Smooth muscle cell of the brain vasculature (primary cell): ENCODE data around the gene STK39.

ENCODE experiments used
- DNase-seq: peaks from one replicate; pipeline ENCODE4 v3.0.0-alpha.2; 2012; ENCODE audit warnings: low read depth, low spot score

Gene STK39

DNA sequence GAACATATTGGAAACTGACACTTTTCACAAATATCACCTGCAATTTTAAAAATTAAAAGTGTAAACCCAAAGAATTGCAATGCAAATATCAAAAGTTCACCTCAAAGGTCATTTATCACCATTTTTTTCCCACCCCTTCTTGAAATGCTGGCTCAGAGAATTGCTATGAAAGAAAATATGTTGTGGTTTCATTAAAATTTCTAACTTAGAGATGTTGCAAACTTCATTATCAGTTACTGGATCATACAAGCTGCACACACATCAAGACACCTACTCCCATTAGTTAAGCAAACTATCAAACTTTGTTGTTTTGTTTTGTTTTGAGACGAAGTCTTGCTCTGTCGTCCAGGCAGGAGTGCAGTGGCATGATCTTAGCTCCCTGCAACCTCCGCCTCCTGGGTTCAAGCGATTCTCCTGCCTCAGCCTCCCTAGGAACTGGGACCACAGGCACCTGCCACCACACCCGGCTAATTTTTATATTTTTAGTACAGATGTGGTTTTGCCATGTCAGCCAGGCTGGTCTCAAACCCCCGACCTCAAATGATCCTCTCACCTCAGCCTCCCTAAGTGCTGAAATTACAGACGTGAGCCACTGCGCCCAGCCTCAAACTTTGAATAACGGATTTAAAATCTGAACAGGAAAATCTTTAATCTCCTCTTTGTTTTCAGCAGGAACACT is 37.0 kb downstream of the STK39 start:
- DNase-seq, result no peak

DNA sequence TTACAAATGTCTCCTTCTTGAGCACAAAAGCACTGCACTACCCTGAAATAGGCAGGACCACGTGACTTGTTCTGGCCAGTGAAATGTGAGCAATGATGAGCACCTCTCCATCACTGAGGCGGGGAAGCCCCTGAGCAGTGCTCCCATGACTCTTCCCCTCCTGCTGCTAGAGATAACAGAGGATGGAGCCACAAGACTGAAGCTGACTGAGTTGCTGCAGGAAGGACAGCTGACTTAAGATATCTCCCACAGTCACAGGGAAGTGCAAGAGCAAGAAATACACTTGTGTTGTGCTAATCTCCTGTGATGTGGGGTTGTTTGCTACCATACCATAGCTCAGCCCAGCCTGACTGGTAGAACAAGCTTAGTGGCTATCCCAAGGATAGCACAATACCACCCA is 38.7 kb downstream of the STK39 start:
- DNase-seq, result no peak

DNA sequence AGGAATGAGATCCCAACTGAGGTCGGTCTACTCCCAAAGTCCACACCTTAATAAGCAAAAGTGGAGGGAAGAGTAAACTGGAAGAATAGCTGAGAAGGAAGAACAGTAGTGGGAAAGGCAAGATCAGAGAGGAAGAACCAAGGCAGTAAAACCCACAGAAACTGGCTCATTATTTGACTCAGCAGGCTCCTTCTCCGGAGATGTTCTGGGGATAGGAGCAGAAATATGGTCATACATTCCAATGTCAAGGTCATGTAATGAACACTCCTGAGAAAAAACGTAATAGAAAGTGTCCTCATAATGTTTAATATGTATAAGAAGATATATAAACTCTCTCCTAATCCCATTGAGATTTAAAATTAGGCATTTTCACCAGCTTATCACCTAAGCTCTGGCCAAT is 39.5 kb downstream of the STK39 start:
- no peak for DNase-seq

DNA sequence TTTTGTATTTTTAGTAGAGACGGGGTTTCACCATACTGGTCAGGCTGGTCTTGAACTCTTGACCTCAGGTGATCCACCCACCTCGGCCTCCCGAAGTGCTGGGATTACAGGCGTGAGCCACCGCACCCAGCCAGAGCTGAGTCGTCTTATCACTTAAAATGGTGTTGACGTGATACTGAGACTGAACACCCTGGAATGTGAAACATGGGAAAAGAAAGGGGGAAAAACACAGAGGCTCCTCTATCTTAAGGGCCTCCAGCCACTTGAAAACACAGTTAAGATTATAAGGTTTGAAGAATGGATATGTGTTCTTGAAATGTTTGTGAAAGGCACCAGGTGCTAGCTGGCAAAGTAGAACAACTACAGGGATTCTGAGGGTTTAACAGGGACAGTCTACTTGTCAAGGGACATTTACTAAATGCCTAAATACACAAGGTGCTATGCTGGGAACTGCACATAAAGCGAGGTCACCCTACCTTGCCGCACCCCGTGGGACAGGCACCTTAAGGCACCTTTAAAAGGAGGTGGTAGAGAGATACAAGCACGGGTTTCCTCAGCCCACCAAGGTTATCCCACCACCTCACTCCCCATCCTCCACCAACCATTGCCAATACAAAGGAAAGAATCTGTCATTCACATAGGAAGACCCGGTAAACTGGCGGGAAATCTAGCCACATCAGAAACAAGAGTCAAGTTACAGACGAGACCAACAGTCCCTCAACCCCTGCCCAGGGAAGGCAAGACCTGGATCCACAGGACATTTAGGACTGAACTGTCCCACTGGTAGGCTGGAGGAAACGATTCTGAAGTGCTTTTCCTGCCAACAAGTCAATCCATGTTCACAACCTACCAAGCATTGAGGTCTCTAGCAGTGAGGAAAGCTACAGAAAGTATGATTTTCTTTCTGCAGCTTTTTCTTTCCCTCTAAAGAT is 43.4 kb downstream of the STK39 start:
- no peak for DNase-seq

DNA sequence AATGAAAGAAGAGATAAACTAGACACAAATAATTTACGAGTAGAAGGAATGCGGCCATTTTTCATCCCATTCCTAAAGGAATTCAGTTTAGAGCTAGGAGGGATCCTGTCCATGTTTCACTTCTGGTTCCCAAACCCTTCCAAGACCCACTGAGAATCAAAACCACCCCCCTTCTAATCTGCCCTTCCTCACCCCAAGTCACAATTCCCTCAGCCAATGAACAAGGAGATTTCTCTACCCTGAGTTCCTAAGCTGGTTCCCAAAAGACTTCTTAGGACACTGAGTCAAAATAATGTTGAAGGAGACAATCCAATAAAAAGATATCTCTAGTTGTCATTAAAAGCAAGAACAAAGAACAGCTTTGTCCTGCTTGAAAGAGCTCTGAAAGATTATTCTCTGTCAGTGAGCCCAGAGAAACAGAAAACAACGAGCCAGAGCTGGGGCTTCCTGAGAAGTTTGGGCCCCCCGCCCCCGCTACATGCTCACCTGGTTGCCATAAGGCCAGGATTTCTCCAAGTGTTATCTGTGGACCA is 45.7 kb downstream of the STK39 start:
- DNase-seq, result no peak

DNA sequence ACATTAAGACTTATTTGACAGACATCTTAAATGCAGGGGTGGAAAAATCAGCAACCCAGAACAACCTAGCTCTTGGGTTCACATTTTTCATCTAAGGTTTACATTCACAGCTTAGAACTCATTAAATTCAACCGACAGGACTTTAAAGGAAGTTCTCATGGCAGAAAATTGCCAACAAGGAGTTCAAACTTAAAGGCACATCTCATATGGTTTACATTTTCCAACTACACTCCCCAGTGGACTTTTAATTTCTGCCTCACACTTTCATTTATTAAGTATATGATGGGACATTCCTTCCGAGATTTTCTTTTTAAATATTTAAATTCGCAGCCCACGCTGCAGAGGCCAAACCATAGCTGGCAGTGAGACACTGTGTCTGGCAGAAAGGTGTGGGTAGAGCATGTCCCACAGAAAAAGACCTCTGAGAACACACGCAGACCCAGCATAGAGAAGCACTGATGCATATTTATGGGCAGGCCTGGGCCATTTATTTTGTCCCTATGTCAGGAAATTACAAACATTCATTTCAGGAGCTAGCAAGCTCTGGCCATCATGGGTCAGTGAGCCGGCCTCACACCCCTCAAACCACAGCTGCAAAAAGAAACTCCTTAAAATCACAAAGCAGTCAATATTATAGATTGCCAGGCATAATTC is 46.3 kb downstream of the STK39 start:
- no peak for DNase-seq

DNA sequence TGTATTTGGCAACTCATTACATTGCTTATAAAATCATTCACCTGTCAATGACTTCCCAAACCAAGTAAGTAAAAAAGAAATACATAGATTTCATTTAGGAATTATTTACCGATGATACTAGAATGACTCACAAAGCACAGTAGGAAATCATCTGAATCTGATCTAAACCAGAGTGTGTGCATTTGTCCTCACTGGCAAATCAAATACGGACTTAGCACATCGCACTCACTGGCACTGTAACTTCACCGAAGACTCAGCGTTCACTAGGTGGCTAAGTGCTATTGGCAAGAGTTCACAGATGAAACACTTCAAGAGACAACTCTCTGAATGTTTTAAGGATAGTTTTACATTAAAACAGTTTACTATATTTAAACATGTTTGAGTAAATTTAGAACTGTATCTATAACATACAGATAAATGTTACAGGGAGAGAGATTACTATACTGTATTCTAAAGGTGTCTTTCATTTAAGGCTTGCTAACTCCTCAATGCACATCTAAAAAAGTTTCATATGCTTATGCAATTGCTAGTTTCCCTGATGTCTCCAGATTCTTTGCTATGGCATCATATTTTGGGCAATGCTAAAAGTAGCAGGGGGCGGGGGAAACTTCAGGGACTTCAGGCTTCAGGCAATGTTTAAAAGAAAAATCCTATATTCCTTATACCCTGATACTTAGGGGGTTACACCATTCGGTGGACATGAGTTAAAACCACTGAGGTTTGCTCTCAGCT is 48.8 kb downstream of the STK39 start:
- DNase-seq, result no peak

DNA sequence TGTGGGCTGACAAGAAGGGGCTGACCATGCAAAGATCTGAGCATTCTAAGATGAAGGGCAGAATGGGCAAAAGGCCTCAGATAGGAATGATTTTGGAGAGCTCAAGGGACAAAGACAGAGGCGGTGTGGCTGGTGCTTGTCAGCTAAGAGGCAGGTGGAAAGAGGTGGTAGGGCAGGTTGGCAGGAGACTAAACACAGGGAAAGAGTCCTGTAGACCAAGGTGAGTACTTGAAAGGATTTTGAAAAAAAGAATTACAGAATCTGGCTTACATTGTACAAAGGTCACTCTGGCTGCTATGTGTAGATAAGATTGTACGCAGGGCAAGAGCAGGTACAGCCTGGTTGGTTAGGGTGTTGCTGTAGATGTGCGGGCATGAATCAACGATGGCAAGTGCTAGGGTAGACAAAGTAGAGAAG is 50.6 kb downstream of the STK39 start:
- DNase-seq, result no peak

DNA sequence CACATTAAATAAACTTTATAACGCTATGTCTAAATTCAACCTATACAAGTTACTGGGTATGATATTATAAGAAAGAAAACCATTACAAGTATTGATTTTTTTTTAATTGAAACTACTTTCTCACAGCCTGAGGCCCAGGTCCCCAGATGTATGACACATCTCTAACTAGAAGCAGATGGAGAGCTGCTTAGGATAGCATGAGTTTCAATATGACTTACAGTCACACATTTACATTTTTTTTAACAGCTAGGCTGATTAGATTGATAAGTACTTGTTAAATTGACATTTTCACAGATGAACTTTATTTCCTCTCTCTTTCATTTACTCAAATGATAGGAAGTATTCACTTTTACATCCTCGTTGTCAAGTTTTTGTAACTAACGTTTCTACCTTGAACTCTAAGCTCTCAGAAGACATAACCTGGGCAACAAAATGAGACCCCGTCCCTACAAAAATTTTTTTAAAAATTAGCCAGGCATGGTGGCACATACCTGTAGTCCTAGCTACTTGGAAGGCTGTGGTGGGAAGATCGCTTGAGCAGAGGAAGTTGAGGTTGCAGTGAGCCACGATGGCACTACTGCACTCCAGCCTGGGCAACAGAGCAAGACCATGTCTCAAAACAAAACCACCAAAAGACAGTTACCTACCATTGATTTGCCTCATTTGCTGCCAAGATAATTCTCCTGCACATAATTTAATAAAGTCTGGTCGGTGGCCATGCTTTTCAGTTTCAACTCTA is 52.4 kb downstream of the STK39 start:
- DNase-seq, result no peak

DNA sequence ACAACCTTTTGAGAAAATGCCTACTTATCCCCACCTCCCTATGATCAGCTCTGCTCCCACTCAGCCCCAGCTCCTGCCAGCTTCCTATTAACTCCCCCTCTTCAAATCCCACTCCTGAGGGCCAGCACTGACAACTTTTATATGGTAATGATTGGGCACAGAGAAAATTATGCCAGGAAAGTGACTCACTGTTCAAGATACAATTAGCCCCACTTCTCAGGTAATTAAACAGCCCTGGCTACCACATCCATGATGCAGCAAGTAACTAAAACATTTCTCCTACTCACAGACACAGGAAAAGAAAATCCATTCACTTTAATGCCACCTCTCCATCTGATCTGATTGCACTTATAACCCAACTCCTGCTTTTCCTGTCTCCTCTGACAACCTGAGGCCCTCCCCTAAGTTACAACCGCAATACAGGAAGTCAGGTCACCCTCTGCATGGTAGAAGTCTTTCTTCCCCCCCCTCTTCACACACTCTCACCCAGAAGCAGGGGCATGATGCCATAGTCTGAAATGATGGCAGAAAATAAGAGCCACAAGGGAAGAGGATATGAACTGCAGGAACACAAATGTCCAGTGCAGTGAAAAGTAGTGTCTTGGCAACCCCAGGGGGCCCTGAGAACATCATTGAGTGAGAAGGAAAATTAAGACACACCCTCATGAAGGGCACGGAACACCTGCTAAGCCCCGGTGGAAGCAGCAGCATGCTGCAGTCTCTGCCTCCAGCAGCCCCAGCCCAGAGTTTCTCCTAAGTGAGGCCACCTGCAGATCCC is 54.4 kb downstream of the STK39 start:
- no peak for DNase-seq

DNA sequence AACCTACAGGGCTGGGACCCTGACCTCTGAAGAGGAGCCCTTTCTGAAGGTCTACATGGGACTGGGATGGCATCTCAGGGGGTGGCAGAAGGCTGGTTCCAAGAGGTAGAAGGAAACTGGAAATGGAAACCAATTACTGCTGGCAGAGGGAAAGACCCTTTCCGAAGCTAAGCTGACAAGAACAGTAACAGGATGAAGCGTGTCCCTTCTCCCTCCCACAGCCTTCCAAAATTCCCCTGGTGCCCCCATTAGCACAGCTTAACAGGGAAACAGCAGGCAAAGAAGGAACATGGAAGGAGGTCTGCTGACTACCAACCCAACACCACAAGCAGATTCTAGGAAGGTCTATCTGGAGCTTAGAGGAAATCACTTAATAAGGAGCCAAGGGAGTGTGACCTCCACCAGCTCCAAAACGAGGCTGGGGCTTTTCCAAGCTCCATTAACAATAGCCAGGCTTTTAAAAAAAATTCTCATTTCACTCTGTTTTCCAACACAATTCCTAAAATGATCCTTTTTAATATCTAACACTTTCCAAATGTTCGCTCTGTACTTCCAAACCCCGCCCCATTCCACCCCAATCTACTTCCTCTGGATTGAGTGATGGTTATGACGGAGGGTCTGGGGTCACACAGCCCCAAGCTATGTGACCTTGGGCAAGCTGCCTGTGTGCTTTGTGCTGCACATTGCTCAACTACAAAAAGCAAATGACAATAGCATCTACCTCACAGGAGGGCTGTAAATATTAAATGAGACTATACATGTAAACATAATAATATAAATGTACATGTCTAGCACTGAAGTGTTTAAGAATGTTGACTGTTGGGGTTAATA is 55.2 kb downstream of the STK39 start:
- no peak for DNase-seq

DNA sequence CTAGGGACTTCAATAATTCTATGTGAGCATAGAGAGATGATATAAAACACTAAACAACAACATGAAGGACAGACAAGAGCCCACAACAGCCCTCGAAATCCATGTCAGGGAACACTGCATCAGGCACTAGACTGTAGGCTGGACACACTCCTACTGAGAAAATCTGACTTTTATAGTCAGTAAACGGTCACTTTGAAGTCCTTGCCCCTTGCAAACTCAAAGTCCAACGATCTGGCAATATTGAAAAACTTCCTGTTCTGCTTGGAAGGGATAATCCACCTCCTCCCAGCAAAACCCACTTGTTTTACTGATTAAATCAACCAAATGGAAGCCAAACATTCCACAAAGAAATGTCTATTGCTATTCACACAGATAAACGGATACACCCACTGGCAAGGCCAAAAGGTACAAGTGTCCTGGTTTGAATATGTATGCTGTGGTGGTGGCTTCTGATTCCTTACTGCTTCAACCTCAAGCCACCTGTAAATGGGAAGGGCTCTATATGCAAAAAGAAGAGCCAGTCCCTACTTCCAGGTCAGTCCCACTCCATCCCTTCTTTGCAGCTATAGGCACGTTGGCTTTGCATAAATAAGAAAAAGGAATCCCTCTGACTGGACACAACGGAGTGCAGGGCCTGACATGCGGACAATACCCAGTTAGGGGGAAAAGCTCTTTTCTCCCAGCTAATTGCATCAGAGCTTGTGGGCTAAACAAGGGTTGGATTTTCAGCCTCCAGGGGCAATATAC is 56.6 kb downstream of the STK39 start:
- no peak for DNase-seq

DNA sequence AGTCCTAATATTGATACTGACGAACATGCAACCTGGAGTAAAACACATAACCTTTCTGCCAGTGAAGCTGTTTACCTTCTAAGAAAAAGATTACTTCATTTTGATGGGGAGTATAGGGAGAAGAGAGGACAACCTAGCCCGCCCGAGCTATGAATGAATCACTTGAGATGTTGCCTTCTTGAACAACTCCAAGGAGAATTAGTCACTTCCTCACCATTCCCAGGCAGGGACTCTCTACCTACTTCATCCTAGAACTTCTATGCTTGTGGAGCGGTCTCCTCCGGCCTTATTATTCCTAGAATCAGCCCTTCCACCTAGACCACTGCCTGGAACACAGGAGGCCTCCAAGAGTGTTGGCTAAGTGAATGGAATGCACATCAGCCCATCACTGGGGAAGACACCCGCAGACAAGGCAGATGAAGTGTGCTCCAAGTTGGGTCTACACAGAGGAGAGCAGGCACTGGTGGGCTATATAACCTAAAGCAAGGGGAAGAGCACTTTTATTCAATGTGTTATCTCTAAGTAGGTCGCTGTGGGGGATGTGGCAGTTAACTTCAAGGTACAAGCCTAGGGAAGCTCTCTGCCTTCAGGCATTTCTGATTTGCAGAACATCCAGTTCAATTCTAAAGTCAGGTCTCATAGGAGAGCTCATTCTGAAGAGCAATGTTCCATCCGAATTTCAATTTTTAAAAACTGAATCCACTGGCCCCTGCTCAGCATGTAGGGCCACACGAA is 57.4 kb downstream of the STK39 start:
- DNase-seq, result no peak

DNA sequence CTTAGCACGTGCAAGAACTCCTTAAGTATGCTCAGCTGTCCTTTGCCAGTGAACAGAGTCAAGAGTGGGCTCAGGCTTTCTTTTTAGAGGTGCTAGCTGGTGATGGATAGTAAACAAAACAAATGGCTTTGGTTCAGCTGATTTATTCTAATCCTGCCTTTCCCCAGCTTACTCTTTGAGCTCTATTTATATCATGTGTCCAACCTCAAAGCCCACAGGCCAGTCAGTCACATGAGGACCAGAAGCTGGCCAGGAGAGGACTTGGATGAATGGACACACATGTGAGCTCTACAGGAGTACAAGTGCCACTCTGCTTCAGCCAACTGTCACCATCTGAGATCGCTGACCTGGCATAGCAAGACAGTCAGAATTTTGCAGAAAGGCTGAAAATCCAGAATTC is 59.4 kb downstream of the STK39 start:
- no peak for DNase-seq

DNA sequence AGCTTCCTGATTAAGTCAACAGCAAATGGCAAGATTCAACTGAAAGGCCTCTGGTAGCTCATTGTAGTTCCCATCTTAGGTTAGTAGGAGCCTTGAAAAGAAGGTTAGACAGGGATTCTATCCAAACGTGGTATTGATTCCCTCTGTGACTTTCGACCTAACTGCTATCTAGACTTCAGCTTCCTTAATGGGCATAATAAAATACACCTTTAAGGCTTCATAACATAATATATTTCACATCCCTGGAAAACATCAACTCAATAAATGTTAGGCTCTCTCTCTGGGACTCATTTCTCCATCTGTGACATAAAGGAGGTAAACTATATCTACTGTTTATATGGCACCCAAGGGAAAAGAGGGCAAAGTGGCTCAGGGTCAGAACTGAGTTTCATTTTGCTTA is 60.9 kb downstream of the STK39 start:
- DNase-seq, result no peak

DNA sequence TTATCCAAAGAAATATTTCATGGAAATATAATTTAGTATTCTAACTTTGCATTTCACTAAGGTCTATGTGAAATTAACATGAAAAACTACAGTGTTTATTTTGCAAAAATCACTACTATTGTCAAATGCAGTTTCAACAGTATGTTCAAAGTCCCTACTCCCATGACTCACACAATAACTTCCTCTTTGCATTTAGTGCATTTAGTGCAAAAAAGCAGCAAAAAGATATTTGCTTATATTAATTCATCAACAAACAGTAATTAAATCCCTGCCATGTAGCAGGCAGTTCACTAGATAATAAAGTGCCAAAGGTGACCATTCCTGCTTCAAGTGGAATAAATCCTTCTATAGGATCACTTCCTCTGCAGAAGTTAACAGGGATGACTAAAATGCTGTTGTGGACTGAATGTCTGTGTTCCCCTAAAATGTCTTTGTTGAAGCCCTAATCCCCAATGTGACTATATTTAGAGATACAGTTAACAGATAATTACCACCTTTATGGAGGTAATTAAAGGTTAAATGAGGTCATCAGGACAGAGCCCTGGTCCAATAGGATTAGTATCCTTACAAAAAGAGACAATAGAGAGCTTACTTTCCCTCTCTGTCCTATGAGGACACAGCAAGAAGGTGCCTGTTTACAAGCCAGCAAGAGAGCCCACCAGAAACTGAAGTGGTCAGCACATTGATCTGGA is 61.7 kb downstream of the STK39 start:
- DNase-seq, result no peak
